HG02642 (cell line): Measurements from ENCODE around the gene CHSY3.

Experiments
- ATAC-seq: cut with Tn5 transposase; IDR thresholded peaks from one replicate; pipeline ENCODE4 v1.9.1; 2021; ENCODE audit warnings: mild to moderate bottlenecking; ENCODE audit not compliant: unreplicated experiment, poor library complexity

The CHSY3 gene

DNA sequence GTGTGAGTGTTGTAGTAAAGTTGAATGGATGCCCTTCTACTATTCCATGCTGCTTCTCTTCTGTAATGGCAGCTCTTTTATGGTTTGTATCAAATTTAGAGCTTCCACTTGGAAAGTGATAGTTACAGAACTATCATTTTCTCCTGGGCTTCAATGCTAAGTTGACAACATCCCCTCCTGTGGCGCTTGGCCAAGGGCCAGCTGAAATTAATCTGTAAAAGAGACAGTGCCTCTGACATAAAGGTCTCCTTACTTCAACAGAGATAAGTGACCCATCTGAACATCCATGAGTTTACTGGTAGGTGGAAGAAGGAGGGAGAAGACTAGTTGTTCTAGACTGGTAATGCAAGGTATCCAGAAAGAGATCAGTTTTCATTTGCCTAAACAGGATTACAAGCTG lies 39.7 kb downstream of the CHSY3 start:
- no peak for ATAC-seq

DNA sequence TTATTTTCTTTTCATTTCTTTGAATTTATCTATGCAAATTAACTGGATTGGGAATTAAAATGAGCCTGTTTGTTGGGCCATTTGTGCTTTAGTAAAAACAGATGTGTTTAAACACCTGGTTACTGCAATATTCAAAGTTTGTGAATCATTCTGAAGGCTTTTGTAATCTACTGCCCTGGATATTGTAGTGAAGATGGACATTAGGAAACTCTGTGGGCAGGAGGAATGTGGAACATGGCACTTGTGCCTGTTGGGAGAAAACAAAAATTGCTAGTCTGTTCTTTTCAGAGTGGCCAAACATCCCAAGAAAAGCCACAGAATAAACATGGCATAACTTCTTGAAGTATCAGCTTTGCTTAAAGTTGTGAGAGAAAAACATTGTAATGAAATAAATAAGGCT lies 40.8 kb downstream of the CHSY3 start:
- ATAC-seq: no peak

DNA sequence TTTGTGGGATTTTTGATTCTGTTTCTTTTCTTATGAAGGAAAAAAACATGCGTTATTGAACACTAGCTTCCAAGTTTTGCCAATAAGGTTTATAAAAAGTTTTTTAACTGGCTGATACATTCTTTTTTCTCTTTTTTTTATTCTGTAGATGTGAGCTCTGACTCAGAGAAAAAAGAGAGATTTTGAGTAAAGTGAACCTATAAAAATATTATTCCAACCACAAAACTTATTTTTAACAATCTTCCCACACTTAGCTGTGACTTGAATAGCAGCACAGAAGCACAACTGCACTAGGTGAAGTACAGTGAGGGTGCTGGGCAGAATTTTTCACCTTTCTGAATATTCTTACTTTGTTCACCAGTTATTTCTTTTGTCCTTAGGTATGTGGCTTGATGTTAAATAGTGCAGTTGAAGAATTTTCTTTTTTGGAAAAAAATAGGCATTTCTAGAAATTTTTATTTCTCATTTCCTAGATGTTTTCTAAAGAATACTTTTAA lies 41.6 kb downstream of the CHSY3 start:
- ATAC-seq: no peak

DNA sequence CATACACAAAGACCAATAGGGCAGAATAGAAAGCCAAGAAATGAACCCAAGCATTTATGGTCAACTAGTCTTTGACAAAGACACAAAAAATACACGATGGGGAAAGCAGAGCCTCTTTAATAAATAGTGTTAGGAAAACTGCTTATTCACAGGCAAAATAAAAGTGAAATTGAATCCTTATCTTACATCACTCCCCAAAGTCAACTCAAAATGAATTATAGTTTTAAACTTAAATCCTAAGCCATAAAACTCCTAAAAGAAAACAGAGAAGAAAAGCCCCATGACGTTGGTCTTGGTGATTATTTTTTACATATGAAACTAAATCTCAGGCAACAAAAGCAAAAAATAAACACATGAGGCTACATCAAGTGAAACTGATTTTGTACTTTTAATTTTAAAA lies 46.8 kb downstream of the CHSY3 start:
- no peak for ATAC-seq

DNA sequence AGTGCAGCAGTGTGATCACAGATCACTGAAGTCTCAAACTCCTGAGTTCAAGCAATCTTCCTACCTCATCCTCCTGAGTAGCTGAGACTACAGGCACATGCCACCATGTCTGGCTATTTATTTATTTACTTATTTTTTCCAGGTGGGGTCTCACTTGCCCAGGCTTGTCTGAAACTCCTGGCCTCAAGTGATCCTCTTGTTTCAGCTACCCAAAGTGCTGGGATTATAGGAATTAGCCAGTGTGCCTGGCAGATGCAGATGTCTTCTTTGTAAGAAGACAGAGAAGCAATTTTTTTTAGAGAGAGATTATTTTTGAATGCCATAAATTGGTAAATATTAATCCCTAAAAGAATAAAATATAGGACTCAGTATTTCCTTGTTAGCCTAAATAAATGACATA lies 54.3 kb downstream of the CHSY3 start:
- ATAC-seq: no peak

DNA sequence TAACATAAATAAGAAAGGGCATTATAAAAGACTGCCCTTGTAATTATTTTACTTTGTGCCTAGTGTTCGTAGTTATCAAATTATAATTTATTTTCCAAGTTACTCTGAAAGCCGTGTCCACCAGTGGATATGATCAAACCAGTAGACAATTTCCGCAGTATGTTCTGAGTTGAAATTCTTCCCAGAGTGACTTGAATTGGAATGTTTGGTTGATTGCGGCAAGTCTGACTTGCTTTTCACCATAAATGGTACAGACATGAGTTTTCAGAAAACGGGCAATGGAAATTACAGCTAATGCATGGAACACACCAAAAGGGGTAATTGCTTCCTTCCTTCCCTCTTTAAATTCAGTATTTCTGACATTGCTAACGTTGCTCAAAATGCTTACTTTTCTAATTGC lies 56.6 kb downstream of the CHSY3 start:
- no peak for ATAC-seq

DNA sequence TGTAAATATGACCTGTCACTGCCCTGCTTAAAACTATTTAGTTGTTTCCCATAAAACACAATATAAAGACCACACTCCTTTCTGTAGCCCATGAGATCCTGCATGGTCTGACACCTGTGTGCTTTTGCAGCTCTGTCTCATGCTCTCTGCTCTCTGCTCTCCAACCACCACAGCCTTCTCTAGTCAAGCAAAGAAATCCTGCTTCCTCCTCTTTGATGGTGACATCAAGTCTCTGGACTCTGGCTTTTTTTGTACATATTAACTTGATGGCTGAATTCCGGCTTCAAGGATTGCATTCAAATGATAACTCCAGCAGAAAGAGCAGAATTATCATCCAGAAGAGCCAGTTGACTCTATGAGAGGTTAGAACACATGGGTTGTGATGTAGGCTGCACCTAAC lies 58.2 kb downstream of the CHSY3 start:
- ATAC-seq: no peak

DNA sequence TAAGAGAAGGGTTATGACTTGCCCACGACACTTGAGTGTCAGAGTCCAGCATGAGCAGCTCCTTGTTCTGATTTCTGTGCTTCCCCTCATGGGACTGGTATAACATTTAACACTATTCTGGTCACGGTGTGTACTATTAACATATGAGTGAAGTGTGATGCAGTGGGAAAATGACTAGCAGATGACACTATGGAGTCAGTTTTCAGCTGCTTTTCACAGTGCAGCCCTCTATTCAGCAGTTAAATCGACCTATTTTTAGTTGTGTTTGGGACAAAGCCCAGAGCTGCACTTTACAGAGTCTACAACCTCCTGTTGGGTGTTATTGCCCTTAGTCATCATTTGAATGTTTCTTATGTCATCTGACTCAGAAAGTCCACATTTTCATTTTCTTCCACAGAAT lies 59.1 kb downstream of the CHSY3 start:
- ATAC-seq: no peak

DNA sequence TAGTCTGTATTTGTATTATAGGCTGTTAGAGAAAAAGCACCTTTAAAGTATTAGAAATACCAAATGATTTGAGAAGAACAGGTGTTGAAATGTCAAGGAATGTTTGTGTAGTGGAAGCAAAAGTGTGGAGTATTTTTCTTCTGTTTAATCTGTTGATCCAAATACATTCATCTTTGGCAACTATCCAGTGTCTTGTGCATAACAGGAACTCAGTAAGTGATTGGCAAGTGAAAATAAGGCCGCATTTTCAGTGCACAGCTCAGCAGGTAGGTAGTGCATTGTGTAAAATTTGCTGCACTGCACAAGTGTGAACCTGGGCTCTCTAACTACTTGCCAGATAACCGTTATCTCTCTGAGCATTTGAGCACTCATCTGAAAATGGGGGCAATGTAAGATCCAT lies 61.8 kb downstream of the CHSY3 start:
- no peak for ATAC-seq

DNA sequence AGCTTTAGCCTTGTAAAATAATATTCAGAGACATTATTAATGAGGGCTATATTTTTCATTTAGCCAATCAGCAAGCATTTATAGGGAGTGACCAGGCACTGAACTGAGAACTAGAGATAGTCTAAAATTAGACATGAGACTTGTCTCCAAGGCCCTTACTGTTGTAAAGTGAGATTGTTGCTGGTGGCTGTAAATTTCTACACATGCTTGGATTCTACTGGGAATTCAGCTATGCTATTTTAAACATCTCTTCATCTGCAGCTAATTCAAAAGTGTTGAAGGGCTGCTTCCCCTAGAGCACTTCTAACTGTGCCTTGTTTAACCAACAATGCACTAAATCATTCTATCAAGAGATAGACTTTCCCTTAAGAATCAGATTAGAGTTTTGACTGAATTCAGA lies 67.4 kb downstream of the CHSY3 start:
- ATAC-seq: no peak

DNA sequence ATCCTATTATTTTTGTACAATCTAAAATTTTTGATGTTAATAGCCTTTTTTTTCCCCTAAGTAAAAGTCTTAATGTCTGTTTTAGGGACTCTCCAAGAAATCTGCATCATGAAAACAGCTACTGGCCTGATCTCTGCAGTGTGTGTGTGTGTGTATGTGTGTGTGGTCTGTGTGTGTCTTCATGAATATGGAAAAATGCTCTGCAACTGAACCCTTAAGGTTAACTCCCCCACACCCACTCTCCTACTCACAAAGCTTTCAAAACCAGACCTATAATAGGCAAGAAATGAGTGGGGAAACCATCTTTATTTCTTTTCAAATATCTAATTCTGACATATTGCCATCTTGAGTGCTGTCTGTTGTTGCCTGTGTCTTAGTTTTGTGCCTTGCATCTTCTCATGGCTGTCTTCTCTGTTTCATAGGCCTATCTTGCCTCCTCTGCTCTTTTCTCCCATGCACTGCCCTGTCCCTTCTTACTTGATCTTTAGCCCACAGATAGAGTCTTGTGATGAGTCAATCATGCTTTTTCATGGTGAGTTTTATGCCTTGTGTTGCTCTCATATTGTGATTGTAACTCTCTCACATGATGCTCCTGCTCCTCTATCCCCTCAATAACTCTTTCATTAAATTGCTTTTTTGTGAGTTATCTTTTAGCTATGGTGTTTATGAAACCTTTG lies 68.3 kb downstream of the CHSY3 start:
- no peak for ATAC-seq

DNA sequence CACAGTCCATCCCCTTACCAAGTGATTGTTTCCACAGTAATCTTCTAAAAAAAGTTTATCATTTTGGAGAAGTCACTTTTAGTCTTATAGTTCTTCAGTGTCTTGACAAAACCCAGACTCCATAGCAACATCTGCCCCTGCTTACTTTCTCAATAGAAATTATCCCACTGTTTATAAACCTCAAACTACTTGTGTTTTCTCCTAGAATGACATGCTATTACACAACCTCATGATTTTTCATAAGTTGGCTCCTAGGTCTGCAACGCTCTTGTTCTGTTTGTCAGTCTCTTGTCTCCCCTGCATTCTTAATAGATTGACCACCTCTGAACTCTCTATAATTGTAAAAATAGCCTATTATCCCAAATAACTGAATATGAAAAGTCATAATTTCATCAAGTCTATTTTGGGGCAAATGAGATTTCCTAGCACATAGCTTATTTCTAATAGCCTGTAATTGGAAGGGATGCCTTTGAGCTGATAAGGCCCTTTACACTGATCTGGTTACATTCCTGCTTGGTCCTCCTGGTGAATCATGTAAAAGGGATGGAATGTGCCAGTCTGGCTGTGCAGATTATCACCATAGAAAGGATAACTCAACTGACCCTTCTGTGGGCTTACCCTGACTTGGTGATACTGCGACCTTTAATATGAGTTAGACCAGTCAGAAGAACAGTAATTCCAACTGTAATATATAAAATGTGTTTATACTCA lies 69.6 kb downstream of the CHSY3 start:
- no peak for ATAC-seq

DNA sequence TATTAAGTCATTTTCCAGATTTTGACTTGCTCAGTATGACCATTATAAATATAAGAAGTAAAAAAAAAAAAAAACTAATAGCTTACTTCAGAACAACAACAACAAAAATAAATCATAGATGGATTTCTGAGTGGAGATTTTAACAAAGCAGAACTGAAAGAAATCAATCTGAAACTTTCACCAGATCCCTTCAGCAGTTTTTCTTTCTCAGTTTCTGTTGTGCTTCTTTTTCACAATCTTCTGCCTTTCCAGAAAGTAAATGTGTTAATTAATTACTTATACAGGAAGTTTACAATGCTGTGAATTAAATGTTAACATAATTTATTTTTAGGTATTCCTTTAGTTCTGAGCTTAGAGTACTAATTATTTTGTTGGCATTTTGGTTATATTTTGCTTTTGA lies 73.5 kb downstream of the CHSY3 start:
- no peak for ATAC-seq

DNA sequence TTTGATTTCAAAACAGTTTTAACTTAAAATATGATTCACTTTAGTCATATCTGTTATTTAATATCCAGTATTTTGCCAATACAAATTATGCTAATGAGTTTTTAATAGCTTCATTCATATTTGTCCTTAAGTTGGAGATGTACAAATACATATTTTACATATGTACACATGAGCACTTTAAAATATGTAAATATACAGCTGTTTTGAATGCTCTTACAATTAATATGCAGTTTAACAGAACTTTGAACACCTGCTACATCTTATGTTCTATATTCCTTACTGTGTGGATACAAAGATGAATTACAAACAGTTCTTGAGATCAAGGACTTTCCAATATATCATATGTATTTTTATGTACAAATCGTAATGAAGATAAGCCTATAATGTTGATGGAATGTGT lies 74.0 kb downstream of the CHSY3 start:
- no peak for ATAC-seq

DNA sequence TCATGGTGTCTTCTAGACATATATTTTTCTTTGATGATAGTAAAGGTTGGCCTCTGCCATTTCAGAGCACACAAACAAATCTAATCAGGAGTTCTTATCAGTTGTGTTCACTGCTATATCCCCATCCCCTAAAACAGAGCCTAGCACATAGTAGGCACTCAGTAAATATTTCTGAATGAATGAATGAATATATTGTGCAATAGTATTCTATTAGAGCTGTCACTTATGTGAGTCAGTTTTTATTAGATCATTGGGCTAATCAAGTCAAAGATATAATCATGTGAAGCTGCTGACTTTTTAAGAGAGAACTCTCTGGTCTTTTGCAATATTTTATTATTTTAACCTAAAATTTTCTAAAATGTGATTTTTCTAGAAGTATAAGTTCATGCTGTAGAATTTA lies 84.2 kb downstream of the CHSY3 start:
- ATAC-seq: no peak

DNA sequence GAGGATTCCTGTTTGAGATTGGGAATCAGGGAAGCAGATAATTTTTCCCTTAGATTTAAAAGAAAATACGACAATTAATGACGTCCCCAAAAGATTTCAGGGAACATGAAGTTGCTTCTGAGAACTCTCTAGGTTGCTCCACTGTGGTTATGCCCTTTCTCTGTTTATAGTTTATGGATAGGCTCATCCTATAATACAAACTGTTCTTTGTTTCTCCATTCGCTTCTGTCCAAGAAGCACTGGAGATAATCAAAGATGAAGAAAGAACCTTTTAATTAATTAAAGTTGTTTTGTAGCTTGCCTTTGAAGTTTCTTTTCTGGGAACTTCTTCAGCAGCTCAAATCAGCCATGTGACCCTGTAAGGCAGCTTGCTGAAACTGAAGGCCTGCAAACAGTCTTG lies 87.5 kb downstream of the CHSY3 start:
- no peak for ATAC-seq

DNA sequence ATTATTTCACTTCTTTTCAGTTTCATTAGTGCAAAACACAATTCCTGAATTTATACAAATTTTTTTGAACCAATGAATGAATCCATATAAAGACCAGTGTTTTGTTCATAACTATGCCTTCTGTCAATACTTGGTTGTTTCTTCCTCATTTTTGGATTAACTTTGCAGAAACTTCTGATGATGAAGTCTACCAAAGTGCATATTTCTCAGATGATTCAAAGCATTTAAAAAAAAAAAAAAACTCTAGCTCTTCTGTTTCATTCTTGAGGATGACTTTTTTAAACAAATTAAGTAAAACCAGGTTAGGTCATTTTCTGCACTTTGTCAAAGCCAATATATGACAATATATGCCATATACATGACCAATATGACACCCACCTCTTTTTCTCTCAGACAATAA lies 92.6 kb downstream of the CHSY3 start:
- ATAC-seq: no peak

DNA sequence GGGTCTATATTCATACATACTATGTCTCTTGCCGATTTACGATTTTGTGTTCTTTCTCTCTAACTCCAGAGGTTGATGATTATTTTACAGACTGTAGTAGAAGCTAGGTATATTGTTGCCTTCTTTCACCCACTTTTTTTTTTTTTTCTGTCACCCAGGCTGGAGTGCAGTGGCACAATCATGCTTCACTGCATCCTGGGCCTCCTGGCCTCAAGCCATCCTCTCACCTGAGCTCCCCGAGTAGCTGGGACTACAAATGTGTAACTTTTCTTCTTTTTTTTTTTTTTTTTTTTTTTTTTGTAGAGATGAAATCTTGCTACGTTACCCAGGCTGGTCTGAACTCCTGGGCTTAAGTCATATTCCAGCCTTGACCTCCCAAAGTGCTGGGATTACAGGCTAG lies 96.2 kb downstream of the CHSY3 start:
- no peak for ATAC-seq

DNA sequence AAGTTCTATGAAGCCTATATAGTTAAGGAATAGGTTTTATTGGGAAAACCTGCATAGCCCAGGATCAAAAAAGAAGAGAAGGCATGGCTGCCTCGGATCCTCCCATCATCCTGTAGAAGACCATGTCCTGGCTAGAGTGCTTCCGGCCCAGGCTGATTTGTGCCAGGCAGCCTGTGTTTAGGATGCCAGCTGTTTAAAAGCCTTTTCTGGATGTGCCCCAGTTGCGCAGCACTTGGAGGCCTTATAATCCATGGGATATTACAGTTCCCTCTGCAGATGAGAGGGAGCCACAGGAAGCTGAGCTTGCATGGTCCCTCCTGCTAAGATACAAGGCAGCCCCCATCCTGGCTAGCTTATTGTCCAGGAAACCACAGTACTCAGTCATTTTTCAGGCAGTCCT lies 97.9 kb downstream of the CHSY3 start:
- ATAC-seq: no peak

DNA sequence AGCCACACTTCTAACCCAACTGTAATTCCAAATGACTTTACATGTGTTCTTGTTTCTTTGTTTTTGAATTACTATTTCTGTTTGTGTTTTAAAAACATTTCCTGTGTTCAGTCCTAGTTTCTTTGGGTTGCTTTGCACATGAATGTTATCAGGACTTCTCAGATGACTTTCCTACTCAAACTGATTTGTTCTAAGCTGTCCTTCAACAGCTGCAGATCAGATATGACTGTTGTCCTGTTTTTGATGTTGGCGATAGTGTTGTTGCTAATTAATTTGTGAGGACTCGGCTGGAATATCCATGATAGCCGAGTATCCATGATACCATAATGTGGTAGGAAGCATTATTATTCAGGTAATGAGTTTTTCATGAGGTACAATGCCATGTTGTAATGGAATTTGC lies 98.6 kb downstream of the CHSY3 start:
- no peak for ATAC-seq

DNA sequence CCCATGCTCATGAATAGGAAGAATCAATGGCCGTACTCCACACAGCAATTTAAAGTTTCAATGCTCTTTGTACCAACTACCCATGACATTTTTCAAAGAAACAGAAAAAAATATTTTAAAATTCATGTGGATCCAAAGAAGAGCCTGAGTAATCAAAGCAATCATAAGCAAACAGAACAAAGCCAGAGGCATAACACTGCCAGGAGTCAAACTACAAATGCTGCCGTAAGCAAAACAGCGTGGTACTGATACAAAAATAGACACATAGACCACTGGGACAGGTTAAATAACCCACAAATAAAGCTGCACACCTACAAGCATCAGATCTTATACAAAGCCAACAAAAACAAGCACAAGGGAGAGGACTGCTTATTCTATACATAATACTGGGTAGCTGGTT lies 107.7 kb downstream of the CHSY3 start:
- ATAC-seq: no peak

DNA sequence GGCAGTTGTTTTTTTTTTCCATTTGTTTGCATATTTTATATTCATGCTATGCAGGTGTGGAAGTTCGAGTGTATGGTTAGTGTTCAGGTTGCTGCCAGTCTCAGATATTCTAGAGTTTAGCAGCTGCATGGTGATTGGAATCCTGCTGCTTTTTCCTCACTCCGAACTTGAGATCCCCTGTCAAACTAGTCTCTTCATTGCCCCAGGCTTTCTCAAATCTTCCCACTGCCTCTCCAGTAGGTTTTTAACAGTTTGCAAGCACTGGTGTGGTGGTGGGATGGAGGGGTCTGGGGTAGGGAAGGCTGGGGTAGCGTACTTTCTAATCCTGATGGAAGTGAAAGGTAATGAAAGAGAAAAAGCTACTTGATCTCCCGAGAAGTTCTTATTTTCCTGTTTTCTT lies 112.9 kb downstream of the CHSY3 start:
- ATAC-seq: no peak
